ENCODE results near the gene MIDN.

DNA sequence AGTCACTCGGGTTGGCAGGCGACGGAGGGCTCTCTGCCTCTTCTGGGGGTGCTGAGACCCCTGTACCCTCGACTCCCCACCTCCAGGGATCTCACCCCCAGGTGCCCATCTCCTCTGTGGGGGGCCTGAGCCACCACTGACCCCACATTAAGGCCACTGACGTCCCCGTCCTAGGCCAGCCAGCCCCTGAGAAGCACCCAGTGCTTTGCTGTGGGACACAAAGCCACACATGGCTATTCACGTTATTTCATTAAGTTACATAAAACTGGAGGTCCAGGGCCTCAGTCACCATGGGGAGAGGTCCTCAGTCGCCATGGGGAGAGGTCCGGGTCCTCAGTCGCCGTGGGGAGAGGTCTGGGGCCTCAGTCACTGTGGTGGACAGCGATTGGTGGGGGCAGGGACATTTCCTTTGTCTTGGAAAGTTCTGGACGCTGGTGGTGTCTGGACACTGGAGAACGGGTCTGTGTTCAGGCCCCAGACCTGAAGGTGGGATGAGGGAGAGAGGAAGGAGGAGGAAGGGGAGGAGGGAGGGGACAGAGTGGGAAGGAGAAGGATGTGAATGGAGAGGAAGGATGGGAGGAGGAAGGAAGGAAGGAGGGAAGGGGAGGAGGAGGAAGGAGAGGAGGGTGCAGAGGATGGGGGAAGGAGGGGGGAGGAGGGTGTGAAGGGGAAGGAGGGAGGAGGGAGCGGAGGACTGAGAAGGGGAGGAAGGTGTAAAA, 33.3 kb downstream of the MIDN start:
- TF ChIP-seq EZH2 (IDR thresholded peaks at IDR 0.05; ENCODE audit: low read length, missing control alignments): no peak
- TF ChIP-seq, protein P1, sequence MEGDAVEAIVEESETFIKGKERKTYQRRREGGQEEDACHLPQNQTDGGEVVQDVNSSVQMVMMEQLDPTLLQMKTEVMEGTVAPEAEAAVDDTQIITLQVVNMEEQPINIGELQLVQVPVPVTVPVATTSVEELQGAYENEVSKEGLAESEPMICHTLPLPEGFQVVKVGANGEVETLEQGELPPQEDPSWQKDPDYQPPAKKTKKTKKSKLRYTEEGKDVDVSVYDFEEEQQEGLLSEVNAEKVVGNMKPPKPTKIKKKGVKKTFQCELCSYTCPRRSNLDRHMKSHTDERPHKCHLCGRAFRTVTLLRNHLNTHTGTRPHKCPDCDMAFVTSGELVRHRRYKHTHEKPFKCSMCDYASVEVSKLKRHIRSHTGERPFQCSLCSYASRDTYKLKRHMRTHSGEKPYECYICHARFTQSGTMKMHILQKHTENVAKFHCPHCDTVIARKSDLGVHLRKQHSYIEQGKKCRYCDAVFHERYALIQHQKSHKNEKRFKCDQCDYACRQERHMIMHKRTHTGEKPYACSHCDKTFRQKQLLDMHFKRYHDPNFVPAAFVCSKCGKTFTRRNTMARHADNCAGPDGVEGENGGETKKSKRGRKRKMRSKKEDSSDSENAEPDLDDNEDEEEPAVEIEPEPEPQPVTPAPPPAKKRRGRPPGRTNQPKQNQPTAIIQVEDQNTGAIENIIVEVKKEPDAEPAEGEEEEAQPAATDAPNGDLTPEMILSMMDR (conservative IDR thresholded peaks at IDR 0.05 in 1 of 2, IDR thresholded peaks at IDR 0.05 in 1 of 2; ENCODE audit: low read depth in 1 of 2, low read length in 2 of 2): no peak
